Measurements from ENCODE around the gene CCDC69.
"Not testable (repeated sequence)": the region's sequence is repeated elsewhere in the genome, so short reads cannot be mapped to it uniquely, and the experiment has no call there.

The CCDC69 gene

GRCh38 chr5:151221574-151221973 is 2.3 kb downstream of the CCDC69 start:
- DNase-seq (ENCODE audit: low read depth) = no peak

DNA sequence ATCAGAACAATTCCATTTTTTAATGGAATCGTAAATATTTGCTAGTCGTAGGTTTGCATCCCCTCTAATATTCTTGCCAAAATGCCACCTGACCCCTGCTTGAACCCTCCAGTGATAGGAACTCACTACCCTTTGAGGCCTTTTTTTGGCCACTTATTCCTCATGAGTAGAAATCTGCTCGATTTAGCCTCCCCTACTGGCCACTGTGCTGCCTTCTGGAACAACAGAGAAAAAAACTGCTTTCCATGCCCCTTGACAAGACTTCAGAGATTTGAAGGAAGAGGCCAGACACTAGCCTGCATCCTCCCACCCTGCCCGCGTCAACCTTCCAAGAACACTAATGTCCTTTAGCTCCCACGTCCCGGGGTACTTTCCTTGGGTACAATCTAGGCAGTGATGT is 4.1 kb downstream of the CCDC69 start:
- DNase-seq (ENCODE audit: low read depth) = no peak

- DNase-seq (ENCODE audit: low read depth) = no peak
Observed at GRCh38 chr5:151219138-151219537, 4.8 kb downstream of the CCDC69 start.

DNA sequence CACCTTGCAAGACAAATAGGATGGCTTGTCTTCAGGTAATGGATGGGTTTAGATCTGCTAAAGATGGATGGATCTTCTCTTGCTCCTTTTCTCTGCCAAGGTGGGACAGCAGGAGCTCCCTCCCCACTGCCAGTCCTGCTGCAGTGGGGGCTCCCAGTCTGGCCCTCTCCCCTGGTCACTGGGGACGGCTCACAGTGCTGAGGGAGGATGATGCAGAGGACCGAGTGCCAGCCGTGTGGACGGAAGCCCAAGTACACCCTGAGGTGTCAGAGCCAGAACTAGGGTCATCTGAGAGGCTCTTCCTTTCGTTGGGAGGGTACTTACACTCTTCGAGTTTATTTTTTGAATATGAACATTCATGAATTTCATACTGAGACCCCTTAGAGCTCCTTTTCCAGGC is 5.7 kb downstream of the CCDC69 start:
- no peak for DNase-seq (ENCODE audit: low read depth)

DNA sequence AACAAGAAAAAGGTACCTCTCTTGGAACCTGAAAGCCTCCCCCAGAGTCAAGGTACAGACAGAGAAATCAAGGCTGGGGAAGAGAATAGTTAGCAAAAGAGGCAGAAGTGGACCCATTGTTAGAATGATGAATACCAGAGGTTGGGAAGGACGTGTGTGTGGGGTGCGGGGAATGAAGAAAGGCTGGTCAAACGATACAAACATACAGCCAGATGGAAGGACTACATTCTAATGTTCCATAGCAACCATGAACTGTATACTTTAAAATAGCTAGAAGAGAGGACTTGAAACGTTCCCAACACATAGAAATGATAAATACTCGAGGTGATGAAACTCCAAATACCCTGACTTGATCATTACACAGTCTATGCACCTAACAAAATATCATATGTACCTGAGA is 7.1 kb downstream of the CCDC69 start:
- DNase-seq (ENCODE audit: low read depth) = no peak

- no peak for DNase-seq (ENCODE audit: low read depth)
Observed at GRCh38 chr5:151215546-151215880, 8.4 kb downstream of the CCDC69 start.

DNA sequence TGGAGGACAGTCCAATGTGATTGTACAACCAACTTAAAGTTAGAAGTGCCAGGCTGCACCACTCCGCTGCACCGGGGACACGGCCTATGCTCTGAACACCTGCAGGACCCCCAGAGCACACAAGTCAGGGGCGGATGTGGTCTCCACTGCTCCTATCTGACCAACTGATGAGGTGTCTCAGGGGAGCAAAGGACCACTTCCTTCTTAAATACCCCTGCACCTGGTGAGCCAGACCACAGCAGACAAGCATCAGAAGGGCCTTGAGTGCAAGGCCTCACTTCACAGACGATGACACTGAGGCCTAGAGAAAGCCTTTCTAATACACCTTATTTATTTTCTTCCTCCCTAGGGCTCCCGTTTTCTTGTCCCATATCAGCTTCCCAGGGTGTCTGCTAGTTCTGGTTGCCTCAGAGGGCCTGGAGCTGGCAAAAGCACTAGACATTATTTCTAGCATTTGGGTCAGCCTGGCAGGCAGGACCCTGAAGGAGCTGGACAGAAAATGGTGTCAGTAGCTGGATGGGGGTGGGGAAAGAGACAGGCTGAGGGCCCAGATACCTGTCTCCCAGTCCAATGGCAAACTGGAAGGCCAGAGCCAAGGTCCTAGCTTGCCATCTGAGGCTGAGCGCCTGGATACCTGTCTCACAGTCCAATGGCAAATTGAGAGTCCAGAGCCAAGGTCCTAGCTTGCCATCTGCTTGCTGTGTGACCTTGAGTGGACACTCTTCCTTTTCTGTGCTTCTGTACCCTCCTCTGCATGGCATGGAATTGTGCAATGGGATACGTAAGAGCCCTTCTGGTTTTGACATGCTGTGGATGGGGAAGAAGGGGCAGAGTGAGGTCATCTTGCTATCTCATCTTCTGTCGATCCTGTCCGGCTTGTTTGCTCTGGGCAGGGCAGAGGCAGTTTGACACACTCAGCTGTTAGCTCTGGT is 9.0 kb downstream of the CCDC69 start:
- DNase-seq (ENCODE audit: low read depth) = no peak

DNA sequence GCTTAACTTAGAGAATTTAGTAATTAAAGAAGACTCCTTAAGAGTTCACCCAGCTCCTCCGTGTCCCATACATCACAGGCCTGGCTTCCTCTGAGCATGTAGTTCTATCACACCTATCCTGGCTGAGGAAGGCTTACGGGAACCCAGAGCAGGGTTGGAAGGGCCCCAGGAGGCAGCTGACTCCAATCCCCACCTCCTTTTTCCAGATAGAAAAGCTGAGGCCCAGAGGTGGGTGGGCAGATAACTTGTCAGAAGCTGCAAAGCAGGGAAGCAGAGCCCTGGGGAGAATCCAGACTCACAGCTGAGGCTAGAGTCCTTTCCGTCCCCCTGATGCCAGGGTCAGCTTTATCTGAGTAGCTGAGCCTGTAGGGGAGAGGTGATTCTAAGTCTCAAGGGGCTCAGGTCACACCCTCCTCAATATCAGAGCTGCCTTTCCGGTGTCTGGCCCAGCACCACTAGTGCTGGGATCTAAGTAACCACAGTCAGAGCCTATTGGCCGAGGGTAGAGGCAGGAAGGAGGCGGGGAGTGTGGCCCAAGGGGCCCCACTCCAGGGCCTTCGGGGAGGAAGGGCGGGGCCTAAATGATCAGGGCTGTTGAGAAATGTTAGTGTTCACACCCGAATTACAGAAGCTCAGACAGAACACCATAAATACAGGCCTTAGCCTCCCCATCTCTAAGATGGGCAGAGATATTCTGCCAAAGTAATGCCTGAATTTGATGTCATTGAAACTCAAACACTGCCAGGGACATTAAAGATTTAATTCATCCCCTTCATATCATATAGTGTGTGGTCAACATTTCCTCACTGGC is 9.9 kb downstream of the CCDC69 start:
- peak; percentile 78 for DNase-seq (ENCODE audit: low read depth)

DNA sequence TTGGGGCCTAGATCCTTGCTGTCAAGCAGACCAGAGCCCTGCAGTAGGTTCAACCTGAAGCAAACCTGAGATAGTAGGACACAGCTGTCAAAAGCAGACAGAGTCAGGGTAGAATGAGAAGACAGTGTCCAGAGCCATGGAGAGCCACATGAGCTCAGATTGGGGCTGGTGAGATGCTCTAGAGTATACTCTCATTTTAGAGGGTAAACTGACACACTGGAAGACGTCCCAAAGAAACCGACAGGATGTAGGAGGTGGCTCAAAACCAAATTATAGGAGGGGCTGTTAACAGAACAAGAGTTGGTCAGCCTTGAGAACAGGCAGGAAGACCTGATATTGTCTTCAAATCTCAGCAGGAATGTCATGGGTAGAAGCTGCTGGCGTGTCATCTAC is 11.5 kb downstream of the CCDC69 start:
- no peak for DNase-seq (ENCODE audit: low read depth)

DNA sequence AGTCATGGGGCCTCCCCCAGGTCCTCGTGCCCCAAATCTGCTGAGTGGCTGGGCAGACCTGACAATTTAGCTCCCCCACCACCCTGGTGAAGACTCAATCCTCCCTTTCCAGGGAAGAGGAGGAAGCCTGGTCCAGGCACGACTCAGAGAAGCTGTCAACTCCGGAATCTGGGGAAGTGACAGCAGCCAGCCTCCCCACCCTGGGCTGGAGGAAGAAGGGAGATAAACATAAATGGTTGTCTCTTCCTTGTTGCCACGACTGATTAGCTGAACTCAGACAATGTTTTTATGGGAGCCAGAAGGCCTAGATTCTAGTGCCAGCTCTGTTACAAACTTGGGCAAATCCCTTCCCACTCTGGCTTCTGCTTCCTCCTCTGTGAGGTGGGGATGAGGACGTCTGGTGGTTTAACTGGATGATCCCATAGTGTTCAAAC is 15.4 kb downstream of the CCDC69 start:
- DNase-seq (ENCODE audit: low read depth) = no peak

- DNase-seq (ENCODE audit: low read depth) = no peak
Observed at GRCh38 chr5:151205411-151205810, 18.5 kb downstream of the CCDC69 start.

- DNase-seq (ENCODE audit: low read depth) = no peak
Observed at GRCh38 chr5:151204051-151204450, 19.8 kb downstream of the CCDC69 start.

DNA sequence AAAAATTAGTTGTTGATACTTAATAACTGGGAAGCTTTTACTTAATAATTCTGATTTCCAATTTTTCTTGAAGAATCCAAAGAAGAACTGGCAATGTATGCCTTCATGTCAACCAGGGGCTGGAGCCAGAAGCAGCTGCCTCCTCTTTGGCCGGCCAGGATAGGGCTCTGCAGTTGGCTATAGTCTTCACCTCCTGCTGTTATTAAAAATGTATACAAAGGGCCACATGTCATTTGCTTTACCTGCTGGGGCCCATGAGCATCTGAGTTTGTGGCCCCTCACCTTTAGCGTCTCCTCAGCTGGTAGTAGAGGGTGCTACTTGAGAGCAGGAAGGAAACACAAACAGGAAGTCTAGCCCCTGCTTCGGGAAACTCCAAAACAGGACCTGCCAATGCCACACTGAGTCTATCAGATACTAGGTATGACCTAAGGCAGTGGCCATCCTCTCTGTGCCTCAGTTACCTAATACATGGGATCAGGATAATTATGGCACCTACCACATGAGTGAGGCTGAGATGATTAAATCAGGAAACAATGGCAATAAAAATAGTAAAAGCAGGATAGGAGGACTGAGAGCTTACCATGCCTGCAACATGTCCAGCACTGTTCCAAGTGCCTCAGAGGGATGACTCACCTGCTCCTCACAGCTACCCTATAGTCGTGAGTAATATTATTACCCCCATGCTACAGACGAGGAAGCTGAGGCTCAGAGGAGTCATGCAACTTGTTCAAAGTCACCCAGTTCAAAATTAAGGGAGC is 21.3 kb downstream of the CCDC69 start:
- no peak for DNase-seq (ENCODE audit: low read depth)

DNA sequence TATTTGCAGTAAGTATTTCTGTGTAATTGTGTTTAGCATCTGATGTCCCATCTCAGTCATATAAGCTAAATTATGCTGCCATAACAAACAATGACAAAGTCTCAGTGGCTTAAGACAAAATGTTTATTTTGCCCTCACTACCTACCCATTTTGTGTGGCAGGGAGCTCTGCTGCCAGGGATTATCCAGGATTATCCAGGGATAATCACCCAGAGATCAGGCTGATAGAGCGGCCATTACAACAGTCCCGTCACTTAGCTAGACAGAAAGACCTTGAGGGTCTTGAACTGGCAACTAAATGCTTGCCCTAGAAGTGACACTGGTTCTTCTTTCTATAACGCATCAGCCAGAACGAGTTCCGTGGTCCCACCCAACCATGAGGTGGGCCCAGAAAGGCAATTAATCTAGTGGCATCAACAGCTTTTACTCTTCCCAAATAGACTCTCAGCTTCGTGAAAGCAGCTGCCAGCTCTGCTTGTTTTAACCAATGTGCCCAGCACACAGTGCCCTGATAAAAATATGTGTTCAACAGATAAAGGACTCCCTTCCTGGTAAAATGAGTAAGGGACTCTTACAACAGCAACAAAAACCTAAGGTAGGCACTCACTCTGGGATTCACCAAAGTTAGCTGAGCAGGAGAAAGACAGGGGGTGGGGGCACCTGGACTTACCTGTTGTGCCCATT is 22.8 kb downstream of the CCDC69 start:
- DNase-seq (ENCODE audit: low read depth) = no peak

DNA sequence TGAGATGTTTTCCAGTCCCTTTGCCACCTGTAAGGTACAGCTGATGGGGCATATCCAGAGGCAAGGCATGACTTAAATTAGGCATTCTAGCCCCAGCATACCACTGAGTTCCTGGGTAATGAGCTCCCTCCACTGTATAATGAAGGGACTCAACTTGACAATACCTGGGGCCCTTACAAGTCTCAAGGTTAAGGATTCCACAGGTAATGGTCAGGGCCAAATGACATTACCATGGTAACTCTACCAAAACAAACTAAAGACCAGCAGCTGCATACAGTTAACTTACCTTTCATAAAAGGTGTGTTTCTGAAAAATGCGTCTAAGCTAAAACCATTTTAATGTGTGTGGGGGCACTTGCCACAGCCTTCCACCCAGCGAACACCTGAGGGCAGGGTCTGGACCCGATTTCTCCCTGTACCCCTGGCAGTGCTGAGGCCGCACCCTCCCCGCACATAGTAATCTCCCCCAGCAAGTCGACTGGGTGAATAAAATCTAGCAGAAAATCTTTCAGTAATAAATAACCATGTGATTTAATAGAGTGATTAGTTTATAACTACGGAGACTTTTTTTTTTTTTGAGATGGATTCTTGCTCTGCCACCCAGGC is 24.2 kb downstream of the CCDC69 start:
- DNase-seq (ENCODE audit: low read depth) = no peak

DNA sequence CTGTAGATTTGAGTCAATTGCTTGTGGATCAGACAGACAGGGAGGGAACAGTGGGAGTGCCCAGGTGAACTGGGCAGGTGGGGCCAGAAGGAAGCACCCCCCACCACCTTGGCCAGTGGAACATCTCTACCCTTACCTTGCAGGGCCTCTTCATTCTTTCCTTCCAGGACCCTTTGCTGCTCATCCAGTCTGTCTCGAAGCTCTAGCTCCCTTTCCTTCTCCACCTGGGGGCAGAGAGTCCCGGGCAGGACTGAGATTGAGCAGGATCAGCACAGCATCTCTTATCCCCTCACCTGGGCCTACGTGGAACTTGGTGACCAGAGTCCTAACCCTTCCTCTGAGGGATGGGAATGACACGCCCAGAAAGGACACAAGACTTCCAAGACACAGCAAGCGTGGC is 25.0 kb downstream of the CCDC69 start:
- DNase-seq (ENCODE audit: low read depth) = no peak

- not testable (repeated sequence) for DNase-seq (ENCODE audit: low read depth)
Observed at GRCh38 chr5:151197291-151197600, 26.6 kb downstream of the CCDC69 start.

DNA sequence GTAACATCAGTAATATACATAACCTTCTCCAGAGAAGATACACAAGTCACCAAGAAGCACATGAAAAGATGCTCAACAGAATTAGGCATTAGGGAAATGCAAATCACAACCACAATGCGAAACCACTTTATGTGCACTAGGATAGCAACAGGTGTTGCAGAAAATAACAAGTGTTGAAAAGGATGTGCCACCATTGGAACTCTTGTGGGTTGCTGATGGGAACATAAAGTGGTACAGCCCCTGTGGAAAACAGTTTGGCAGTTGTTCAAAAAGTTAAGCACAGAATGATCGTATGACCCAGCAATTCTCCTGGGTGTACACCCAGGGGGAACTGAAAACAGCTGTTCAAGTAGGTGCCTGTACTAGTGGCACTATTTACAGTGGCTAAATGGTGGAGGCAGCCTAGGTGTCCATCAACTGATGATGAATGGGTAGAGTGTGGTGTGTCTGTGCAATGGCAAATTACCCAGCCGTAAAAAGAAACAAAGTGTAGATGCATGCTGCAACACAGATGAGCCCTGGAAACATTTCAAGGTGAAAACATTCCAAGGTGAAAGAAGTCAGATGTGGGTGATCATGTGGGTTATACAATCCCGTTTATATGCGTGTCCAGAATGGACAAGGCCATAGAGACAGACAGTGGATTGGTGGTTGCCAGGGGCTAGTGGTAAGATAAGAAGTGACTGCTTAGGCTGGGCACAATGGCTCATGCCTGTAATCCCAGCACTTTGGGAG is 27.2 kb downstream of the CCDC69 start:
- DNase-seq (ENCODE audit: low read depth) = no peak

DNA sequence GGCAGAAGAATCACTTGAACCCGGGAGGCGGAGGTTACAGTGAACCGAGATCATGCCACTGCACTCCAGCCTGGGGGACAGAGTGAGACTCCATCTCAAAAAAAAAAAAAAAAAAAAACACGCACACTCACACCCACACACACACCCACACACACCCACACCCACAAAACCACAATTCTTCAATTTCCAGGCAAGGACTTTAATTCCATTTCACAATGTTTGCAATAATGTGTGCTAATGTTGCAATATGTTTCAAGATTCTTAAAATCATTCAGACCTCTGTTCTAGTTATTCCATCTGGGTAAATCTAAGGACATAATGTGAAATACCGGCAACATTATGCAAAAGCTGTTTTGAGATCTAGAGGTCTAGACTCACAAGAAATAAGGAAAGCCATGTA is 28.3 kb downstream of the CCDC69 start:
- no peak for DNase-seq (ENCODE audit: low read depth)

- no peak for DNase-seq (ENCODE audit: low read depth)
Observed at GRCh38 chr5:151192626-151193025, 31.3 kb downstream of the CCDC69 start.

DNA sequence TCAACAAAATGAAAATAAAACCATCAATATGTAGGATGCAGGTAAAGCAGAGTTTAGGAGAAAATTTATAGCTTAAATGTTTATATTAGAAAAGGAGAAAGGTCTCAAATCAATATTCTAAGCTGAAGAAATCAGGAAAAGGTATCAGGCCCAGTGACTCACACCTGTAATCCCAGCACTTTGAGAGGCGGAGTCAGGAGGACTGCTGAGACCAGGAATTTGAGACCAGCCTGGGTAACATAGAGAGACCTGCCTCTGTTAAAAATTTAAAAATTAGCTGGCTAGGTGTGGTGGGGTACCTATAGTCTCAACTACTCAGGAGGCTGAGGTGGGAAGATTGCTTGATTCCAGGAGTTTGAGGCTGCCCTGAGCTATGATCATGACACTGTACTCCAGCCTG is 32.2 kb downstream of the CCDC69 start:
- no peak for DNase-seq (ENCODE audit: low read depth)

Data from activated T-cell treated with anti-CD3 and anti-CD28 coated beads for 24 hours (primary cell).